NOMO-1 treated with dmso at 0.1 percent for 144 hours (cell line): Measurements from ENCODE around the gene TENM4.

Experiments used
- DNase-seq: peaks from one replicate; lab custom pipeline; 2025; ENCODE audit not compliant: unreplicated experiment; lab: John Stamatoyannopoulos, UW

The TENM4 gene

DNA sequence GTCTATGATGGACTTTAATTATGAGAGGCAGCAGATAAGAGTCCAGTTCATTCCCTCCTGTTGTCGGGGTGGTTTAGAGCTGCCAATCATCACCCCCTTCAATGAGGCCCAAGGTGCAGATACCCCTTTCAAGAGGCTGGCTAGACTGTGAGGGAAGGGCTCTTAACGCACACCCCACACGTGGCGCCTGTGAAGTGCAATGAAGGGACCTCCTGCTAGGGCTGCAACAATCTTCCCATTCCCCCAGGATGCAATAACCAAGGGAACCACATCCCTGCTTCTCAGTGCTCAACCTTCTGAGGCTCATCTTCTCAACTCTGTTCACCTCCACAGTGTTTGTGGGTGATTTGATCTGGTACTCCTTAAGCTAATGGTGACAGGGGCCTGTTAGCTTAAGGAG, 19.0 kb downstream of the TENM4 start:
- no peak for DNase-seq

DNA sequence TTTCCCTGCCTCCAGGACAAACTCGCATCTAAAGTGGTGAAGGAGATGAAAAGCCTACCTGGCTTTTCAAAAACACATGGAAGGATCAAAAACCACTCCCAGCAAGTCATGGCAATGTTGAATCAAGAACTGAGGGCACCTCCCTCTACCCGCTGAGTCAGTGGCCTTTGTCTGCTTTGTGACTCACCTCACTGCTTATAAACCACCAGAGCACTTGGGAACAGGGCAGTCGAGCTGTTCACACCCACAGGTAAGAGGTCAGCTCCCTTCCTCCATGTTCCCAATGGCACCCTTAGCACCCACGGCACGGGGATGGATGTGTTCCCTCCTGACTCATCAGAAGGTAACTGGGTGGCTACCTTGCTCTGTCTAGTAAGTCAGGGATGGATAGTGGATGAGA, 21.7 kb downstream of the TENM4 start:
- DNase-seq = no peak

DNA sequence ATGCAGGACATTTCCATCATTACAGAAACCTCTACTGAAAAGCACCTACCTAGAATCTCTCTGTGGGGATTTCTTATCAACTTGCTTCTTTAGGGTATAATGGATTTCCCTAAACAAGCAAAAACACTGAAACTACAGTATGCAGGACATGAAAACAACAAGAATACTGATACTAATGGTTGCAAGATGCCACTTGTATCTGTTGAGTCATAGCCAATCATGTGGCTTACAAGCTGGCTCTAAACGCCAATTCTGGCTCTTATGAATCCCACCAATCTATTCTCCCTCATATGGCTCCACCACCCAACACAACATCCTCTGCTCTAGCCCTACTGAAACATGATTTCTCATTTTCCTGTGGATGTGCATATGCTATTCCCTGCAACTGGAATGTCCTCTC, 22.6 kb downstream of the TENM4 start:
- no peak for DNase-seq

DNA sequence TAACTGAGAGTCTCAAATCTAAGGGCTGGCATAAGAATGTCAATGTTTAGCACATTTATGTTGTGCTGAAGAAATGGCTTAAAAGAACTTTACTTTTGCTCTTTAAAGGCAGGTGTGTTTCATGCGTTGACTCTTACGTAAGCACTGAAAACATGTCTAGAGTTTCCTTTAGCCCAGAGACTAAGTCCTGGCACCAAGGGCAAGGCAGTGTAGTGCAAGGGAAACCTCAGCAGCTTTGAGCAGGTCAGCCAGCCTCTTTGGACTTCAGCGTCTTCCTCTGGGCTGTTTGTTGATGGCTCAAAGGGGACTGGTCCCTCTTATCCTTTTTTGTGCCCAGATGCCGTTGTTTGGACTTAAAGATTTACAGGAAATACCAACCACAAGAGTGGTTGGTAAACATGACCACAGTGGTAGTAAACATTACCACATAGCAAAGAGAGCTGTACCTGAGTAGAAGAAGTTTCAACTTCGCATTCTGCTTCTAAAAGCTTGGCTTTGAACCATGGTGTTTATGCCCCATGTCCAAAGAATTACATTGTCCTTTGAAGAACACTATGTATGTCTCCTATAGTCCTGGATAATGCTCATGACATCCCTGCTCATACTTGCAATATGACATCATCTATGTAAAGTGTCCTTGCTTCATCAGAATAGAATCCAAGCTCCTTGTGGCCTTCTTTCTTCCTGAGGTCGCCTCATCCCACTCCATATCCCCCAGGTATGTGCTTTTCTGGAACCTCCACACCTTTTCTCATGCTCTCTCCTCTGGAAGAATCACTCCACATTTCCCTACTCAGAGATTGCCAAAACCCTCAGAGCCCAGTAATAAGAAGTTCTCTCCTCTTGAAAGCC, 23.5 kb downstream of the TENM4 start:
- DNase-seq = no peak

DNA sequence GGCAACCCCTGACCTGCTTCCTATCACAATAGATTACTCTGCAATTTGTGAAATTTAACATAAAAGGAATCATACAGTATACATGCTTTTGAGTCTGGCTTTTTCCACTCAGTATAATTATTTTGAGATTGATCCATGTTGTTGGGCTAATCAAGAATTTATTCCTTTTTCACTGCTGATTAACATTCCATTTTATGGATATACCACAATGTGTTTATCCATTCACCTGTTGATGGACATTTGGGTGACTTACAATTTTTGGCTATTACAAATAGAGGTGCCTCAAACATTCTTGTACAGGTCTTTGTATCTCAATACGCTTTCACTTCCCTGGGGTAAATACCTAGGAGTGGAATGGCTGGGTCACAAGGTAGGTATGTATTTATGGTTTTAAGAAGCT, 24.9 kb downstream of the TENM4 start:
- no peak for DNase-seq

DNA sequence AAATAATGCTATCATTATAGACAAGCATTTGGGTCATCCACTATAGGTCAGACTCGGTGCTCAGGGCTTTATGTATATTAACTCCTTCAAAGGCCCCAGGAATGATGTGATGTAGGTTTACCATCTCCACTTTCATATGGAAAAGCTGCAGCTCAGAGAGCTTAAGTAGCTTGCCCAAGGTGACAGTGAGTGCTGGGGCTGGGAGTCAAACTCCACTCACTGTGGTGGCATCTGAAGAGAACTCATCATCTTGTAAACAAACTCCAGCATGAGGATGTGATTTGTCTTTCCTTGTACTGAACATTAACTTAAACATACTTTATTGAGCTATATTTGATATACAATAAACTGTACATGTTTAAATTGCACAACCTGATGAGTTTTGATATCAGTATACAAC, 25.4 kb downstream of the TENM4 start:
- DNase-seq = no peak

DNA sequence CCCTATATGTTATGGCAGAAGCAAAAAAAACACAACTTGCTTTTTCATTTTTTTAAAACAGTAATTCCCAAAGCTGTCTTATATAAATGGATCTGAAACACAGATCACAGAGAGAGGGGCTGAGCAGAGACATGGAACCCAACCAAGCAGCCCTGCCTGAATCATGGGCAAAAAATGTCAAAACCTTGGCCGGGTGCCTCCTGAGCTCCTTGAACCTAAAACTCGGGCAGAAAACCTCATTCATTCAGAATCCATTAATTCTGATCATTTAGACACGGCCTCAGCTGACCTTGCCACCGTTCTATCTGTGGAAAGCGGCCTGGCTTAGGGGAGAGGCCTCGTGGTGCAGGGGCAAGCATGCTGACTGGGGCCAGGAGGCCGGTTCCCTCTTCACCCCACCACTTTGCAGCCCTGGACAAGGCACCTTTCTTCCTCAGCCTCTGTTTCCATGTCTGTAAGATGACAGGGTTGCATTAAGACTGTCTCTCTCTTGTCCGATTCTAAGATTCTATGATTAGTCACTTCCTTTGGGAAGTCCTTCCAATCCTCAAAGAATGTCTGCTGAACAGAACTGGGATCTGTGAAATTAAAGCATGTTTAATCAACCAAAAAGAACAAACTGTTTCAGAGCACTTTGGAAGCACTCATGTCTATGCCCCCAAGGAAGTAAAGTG, 26.0 kb downstream of the TENM4 start:
- DNase-seq = no peak

DNA sequence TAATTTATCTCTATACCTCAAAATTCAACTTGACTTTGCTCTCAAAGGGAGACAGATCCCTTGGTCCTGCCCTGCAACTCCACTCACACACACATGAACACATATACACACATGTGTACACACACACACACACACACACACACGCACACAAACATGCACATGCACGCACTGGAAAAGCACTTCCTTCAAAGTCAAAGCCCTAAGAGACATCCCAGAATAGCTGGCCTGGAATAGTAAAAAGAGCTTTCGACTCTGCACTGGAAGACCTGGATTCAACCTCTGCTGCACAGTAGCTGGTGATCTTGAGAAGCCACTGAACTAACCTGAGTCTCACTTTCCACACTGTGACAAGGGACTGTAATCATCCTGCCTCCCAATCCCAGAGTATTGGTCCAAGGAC, 26.8 kb downstream of the TENM4 start:
- DNase-seq = no peak

DNA sequence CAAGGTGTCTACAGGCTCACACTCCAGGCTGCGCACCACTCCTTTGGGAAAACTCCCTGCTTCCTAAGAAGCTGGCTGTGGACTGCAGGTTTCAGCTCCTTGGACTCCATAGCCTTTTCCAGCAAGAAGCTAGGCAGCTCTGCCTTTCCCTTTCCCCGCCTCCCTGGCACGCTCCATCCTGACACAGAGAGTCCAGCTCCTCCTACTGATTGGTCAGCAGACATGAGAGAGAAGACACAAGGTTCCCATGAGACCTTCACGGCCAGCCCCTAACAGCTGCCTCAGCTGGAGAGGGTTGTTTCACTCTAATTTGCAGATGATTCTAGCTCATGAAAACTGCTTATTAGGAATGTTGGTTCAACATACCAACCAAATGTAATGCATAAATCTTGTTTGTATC, 27.6 kb downstream of the TENM4 start:
- DNase-seq = no peak

DNA sequence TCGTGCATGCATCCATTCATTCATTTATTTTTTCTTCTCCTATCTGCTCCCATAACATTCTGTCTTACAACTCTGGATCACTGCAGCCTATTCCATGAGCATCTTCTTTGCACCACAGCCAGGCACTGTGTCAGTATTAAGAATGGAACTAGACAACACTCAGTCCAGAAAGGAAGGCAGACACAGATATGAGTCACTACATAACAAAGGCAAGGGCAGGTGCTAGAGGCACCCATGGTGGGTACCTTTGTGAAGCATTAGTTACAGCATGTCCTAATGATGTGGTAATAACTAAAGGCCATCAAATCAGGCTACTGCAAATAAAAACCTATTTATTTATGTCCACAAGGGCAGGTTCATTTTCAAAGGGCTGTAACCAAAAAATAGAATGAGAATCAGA, 28.1 kb downstream of the TENM4 start:
- no peak for DNase-seq

DNA sequence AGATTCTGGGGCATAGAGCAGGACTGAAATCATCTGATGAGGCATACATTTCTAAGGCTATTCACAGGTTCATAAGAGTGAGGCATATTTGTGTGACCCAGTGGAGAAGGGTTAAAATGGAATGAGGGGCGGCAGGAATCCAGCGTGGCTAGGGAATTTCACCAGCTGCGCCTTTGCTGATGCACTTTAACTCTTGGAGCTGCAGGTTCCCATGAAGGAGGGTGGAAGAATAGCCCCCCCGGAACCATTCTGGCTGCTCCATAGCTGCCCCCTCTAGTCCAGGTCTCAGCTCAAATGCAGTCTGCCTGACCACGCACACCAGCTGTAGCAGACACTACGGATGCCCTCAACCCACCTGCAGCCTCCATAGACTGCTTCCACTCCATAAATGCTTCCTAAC, 31.5 kb downstream of the TENM4 start:
- no peak for DNase-seq

DNA sequence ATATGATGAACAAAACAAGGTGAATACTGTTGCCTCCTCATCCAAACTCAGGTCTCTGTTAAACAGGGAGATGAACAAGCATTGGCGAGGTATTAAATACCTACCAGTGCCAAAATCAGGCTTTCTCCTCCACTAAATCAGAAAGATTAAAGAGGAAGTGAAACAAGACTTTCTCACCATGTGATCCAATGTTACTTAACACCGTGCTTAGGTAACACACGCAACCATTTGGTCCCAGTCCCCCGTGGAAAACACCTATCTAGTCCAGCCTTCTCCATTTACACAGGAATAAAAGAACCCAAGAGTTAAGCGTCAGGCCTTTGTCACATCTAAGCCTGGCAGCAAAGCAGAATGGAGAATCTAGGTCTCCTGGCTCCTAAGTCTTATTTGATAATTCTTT, 34.5 kb downstream of the TENM4 start:
- peak; percentile 15 for DNase-seq

DNA sequence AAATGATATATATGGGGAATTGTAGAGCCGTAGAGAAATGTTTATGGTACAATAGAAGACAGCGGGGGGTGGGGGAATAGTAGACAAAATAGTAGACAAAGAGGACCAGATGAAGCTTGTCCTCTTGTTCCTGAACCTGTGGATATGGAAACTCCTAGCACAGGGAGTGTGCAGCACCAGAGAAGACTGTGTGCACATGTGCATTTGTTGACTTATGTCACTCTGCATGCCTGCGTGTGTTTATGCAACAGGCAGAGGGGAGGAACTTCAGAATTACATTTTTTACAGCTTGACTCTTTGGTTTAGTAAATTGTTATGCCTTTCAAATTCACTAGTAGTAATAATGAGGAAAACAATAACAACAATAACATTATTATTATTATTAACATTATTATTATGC, 36.0 kb downstream of the TENM4 start:
- DNase-seq = no peak

DNA sequence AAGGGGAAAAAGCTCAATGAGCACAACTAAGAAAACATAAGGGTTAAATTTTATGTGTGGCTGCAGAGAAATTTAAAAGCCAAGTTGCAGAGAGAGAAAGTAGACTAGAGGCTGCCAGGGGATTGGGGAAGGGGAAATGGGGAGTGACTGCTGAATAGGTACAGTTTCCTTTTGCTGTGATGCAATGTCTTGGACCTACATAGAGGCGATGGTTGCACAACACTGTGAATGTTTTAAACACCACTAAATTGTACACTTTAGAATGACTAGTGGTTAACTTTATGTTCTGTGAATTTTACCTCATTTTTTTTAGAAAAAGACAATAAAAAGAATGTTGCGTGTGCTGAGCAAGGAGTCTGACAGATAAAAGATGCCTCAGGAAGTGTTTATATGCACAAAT, 36.5 kb downstream of the TENM4 start:
- DNase-seq = peak; percentile 75

DNA sequence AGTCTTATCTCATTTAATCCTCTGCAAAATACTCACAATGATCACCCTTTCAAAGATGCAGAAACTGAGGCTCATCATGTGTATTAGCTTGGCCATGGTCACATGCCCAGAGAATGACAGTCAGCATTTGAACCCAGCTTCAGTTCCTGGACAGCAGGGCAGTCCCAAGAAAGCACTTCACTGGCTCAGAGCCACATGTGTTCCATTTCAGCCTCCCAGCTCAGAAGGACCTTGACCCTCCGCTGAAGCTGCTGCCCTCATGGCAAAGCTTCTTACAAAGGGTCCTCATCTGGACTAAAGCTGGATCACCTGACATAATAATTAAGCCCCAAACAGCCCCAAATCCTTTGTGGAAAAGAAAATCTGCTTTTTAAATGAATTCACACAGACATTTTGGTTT, 37.0 kb downstream of the TENM4 start:
- DNase-seq = no peak

DNA sequence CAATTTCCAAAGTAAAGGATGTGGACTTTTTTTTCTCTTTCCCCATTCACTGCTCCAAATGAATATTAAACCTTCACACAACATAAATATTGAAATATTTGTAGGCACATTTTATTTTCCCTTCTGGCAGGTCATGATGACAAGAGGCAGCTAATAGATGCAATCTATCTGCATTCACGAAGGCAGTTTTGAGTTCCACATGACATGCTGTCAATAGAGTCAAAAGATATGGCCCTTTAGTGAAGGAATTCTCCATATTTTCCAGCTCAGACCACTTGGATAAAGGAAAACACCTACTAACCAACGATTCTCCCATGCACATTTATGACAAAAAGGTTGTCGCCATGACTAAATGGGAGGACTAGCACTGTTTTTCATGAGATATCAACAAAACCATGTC, 37.9 kb downstream of the TENM4 start:
- DNase-seq = no peak

DNA sequence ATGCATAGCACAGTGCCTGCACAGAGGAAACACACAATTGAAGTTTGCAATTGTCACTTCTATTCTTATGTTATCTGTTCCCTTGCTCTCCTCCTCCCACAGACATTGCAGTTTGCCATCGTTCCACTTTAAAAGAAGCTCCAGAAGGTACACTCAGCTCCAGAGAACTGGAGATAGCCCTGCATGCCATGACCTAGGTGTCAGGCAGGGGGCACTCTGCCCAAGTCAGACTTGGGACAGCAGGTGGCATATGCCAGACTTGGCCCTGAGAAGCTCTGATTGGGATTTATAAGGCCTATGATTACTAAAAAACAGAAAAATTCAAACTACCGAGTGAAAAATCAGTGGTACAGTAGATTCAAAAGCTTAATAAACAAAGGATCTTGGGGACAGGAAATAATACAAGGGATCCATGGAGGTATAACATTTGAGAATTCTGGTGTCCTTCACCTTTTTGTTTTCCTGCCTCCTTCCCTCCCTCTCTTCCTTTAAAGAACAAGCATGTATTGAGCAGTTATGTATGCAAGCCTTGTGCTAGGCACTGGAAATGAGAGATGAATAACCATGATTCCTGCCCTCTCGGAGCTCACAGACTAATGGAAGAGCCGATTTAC, 40.0 kb downstream of the TENM4 start:
- DNase-seq = peak; percentile 1

DNA sequence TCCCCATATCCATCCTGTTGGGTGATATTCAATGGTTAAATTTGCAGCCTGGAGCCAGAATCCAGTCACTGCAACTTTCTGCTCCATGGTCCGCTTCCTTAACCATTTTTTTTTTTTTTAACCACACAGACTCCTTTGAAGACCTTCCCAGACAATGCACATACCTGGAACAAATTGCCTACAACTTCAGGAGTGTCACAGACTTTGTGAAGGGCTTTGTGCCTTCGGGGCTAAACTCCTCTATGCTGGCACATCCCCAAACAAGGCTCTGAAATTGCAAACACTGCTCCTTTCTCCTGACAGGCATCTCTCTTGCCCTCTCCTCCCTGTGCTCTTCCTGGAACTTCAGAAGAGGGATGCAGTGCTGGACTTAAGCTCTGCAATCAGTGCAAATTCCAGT, 40.6 kb downstream of the TENM4 start:
- no peak for DNase-seq

DNA sequence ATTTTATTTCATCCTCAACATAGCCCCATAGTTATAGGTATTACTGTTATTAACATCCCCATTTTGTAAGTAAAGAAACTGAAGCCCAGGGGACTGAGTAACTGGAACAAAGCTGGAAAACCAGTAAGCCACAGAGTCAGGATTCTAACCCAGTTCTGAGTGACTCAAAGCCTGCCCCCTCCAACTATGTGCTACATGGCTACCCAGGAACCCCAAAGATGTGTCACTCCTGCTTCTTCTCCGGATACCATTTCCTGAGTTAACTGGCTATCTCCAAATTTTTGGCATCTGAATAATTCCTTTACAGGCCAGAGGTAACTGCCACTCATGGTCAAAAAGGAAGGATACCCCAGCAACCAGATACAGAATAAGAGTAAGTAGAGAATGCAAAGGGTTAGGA, 43.6 kb downstream of the TENM4 start:
- DNase-seq = no peak

DNA sequence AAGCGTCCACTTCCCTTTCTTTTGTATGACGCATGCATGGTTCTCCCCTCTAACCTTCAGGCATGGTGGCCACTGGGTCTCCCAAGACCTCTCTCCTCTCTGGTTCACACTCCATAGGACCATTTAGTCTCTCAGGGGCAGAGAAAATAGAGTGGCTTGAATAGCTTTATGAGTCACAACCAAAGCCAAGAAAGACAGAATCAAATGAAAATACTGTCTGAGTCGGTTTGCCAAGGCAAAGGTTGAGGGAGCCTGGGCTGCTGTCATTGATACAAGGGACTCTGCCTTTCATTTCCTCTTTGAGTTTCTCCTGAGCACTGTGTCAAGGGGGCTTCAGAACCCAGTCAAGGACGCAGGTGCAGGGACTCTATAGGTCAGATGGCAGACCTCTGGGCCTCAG, 44.2 kb downstream of the TENM4 start:
- no peak for DNase-seq

DNA sequence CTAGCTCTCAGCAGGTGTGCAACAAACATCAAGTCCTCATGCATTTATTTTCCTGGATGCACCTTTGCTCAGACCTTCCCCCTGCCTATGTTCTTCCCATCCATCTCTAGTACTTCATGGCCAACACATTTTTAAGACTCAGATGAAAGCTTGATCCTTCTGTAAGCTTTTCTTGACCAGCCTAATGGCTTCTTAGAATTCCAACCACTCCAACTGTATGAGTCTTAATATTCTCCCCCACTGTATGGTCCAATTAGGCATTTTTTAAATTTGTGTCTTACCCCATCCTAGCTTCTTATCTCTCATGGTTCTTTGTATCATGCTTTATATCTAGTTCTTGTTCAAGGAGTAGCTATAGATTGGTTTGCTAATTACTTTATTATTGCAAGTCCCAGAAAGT, 44.8 kb downstream of the TENM4 start:
- DNase-seq = no peak

DNA sequence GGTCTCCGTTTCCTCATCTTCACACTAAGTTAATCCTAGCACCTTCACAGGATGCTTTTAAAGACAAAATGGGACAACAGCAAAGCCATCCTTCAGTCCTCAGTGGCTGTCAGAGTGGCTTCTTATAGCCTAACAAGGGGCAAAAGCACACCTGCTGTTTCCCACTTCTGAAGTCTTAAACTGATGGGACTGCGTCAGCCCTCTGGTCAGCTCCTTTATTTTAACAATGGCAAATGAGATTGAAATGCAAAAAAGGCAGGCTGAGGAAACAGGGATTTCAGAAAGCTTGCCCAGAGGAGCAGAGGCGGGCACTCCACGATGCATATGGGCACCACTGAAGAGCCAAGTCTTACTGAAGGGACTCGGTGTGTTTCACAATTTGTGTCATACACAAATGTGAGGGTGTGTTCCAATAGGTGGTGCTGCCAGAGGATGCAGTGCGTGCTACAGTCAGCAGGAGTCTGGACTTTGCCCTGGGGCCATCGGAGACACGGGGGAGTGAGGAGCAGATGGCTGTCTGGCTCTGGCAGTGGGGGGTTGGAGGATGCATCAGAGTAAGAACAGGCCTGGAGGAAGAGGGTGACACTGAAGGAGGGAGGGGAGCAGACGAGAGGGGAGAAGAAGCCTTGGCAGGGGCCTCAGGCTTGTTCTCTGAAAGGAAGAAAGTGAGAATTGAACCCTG, 47.3 kb downstream of the TENM4 start:
- DNase-seq = peak; percentile 14
